Fibroblast of lung (primary cell): ENCODE data around the gene LRP5.

Experiments used
- EZH2 ChIP-seq: IDR thresholded peaks from 2 replicates; pipeline ENCODE4 v1.5.1; 2012; ENCODE audit warnings: low read length, control low read depth, mild to moderate bottlenecking; ENCODE audit errors: missing control alignments
- TF ChIP-seq, protein P1 (sequence below), 2 donors: IDR thresholded peaks in 1 of 2; conservative IDR thresholded peaks in 1 of 2; 1 replicate in 1 of 2; 2 replicates in 1 of 2; pipeline ENCODE4 v1.5.1; 2011 to 2012; ENCODE audit warnings: low read length in 2 of 2, control low read depth in 1 of 2, inconsistent platforms in 1 of 2, low read depth in 1 of 2, mild to moderate bottlenecking in 1 of 2

DNA sequence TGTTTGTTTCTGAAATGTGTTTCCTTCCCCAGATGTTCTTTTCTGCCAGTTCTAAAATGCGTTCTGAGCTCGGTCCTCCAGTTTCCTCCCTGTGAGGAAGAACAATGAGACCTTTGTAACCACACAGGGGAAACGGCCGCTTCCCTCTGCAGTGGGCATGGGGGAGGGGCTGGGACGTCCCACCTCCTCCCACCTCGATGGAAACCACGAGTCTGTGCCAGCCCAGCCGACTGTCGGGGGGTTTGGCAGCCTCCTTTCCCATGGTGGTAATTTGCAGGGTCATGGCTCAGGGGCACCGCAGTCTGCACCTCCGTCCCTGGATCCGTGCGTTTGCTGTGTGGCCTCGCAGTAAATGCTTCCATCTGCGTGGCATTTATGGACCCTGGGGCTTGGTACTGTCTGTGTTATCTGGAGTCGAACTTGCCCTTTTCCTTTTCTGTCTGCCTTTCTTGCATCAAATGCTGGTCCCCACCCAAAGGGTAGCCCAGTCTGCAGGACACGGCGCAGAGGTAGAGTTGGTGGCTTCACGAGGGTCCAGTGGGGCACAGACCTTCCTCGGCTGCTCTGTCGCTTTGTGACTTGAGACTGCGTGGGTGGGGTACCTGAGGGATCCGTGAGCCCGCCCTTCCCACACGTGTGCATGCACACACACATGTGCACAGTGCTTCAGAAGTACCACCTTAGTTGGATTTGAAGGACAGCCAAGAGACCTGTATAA is 16.1 kb downstream of the LRP5 start:
- TF ChIP-seq, protein P1, sequence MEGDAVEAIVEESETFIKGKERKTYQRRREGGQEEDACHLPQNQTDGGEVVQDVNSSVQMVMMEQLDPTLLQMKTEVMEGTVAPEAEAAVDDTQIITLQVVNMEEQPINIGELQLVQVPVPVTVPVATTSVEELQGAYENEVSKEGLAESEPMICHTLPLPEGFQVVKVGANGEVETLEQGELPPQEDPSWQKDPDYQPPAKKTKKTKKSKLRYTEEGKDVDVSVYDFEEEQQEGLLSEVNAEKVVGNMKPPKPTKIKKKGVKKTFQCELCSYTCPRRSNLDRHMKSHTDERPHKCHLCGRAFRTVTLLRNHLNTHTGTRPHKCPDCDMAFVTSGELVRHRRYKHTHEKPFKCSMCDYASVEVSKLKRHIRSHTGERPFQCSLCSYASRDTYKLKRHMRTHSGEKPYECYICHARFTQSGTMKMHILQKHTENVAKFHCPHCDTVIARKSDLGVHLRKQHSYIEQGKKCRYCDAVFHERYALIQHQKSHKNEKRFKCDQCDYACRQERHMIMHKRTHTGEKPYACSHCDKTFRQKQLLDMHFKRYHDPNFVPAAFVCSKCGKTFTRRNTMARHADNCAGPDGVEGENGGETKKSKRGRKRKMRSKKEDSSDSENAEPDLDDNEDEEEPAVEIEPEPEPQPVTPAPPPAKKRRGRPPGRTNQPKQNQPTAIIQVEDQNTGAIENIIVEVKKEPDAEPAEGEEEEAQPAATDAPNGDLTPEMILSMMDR (conservative IDR thresholded peaks at IDR 0.05 in 1 of 2, IDR thresholded peaks at IDR 0.05 in 1 of 2; ENCODE audit: low read depth in 1 of 2, low read length in 2 of 2) = no peak
- no peak for TF ChIP-seq EZH2
